Vagina (tissue), 2 donors: ENCODE measurements around the gene SYTL3.
"Not testable (repeated sequence)": the region's sequence is repeated elsewhere in the genome, so short reads cannot be mapped to it uniquely, and the experiment has no call there.

Experiments
- POLR2A ChIP-seq, 2 donors: fragments of 450-650 bp; IDR thresholded peaks; one replicate each; pipeline ENCODE4 v1.6.1; 2017; ENCODE audit warnings: antibody characterized with exemption in 2 of 2, mild to moderate bottlenecking in 2 of 2, moderate library complexity in 2 of 2
- POLR2AphosphoS5 ChIP-seq, 2 donors: sonication (generic); formaldehyde crosslinking; IDR thresholded peaks; one replicate each; pipeline ENCODE4 v1.9.0; 2017; ENCODE audit warnings: antibody characterized with exemption in 2 of 2, mild to moderate bottlenecking in 2 of 2, low read depth in 1 of 2; ENCODE audit not compliant: insufficient read depth in 1 of 2
- TF ChIP-seq, protein P1 (sequence below), 3 experiments: fragments of 450-650 bp in 2 of 3; fragments of 200-600 bp in 1 of 3; sonication (generic) in 1 of 3; IDR thresholded peaks; one replicate each; pipeline ENCODE4 v1.5.1; 2017 to 2019; ENCODE audit warnings: antibody characterized with exemption in 3 of 3, mild to moderate bottlenecking in 2 of 3, moderate library complexity in 2 of 3

DNA sequence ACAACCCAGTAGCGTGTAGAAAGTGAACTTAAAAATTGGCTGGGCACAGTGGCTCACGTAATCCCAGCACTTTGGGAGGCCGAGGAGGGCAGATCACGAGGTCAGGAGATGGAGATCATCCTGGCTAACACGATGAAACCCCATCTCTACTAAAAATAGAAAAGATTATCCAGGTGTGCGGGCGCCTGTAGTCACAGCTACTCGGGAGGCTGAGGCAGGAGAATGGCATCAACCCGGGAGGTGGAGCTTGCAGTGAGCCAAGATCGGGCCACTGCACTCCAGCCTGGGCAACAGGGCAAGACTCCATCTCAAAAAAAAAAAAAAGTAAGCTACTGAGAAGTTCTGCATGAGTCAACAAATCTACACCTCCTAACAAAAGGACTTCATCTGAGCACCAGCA, 142.7 kb downstream of the SYTL3 start:
- TF ChIP-seq, protein P1, sequence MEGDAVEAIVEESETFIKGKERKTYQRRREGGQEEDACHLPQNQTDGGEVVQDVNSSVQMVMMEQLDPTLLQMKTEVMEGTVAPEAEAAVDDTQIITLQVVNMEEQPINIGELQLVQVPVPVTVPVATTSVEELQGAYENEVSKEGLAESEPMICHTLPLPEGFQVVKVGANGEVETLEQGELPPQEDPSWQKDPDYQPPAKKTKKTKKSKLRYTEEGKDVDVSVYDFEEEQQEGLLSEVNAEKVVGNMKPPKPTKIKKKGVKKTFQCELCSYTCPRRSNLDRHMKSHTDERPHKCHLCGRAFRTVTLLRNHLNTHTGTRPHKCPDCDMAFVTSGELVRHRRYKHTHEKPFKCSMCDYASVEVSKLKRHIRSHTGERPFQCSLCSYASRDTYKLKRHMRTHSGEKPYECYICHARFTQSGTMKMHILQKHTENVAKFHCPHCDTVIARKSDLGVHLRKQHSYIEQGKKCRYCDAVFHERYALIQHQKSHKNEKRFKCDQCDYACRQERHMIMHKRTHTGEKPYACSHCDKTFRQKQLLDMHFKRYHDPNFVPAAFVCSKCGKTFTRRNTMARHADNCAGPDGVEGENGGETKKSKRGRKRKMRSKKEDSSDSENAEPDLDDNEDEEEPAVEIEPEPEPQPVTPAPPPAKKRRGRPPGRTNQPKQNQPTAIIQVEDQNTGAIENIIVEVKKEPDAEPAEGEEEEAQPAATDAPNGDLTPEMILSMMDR (IDR thresholded peaks at IDR 0.05), result not testable (repeated sequence)
- TF ChIP-seq POLR2A (IDR thresholded peaks at IDR 0.05); POLR2AphosphoS5 (IDR thresholded peaks at IDR 0.05; ENCODE audit: insufficient read depth in 1 of 2, low read depth in 1 of 2): not testable (repeated sequence)
